ENCODE data around the gene GSK3A. TPM values are rescaled to one million over a fixed set of nuclear protein-coding genes. Genes with fewer than 3 reads are reported as not detected.

Gene GSK3A
- total RNA-seq, 6 experiments from 2014 or later = 12.3 to 14.8 (median 13.5) TPM

GRCh38 chr19:42245231-42245630, 2.8 kb upstream of the GSK3A start:
- H3K27ac ChIP-seq = peak overlapping the region; percentile 75 to 91 (median 83)
- H3K9me3 ChIP-seq = no peaks in the 10 kb centered on the region
- intact Hi-C loops (cut with DNase I) = loop anchor here in 1 of 2 donors (10.0 kb wide), 1 partner anchor 50 kb away; no protein-coding TSS in a partner anchor
- ATAC-seq (no peak), DNase-seq (no peak)
- no peak overlapping the region for H3K4me3 ChIP-seq
- peaks cover 0 to 16% (median 5%) of the 10 kb centered on the region in 4 donors for H3K36me3 ChIP-seq
- peaks cover 0 to 27% (median 12%) of the 10 kb centered on the region in 4 donors for H3K4me1 ChIP-seq
- TF ChIP-seq POLR2A (IDR thresholded peaks at IDR 0.05) = no peak
- TF ChIP-seq CTCF (IDR thresholded peaks at IDR 0.05) = no peak
- no peaks in the 10 kb centered on the region for H3K27me3 ChIP-seq
- 46% methylated on average over 8 of the region's 10 CpGs for WGBS (ENCODE audit: insufficient coverage, low coverage, low lambda C conversion rate, missing lambda C conversion rate)

- intact Hi-C loops (cut with DNase I) = loop anchor here in 1 of 2 donors (10.0 kb wide), 1 partner anchor 50 kb away; no protein-coding TSS in a partner anchor
- Histone ChIP-seq H3K27ac (peak overlapping the region; percentile 75 to 91 (median 83)), H3K4me1 (peaks cover 0 to 29% (median 13%) of the 10 kb centered on the region in 4 donors), H3K27me3 (no peaks in the 10 kb centered on the region), H3K36me3 (peaks cover 0 to 13% (median 5%) of the 10 kb centered on the region in 4 donors), H3K4me3 (peak overlapping the region; percentile 53 to 88 (median 80)), H3K9me3 (no peaks in the 10 kb centered on the region)
- DNase-seq (peak; percentile 94 to 95 (median 95)), ATAC-seq (peak; percentile 54 to 60 (median 56))
- TF ChIP-seq CTCF (IDR thresholded peaks at IDR 0.05) = peak; percentile 50 to 74 (median 66)
- peak; percentile 71 for TF ChIP-seq POLR2A (IDR thresholded peaks at IDR 0.05)
- WGBS (ENCODE audit: insufficient coverage, low coverage, low lambda C conversion rate, missing lambda C conversion rate) = under 1% methylated on average over 32 of the region's 45 CpGs
These were observed 2.2 kb upstream of the GSK3A start for GRCh38 chr19:42244347-42245220.

GRCh38 chr19:42242069-42242511, 312 bp downstream of the GSK3A start:
- DNase-seq (no peak), ATAC-seq (no peak)
- TF ChIP-seq CTCF (IDR thresholded peaks at IDR 0.05) (no peak), POLR2A (IDR thresholded peaks at IDR 0.05) (no peak)
- WGBS (ENCODE audit: insufficient coverage, low coverage, low lambda C conversion rate, missing lambda C conversion rate) = no CpG with 5 or more reads among the region's 49 CpGs
- Histone ChIP-seq H3K4me1 (peaks cover 0 to 29% (median 13%) of the 10 kb centered on the region in 4 donors), H3K27me3 (no peaks in the 10 kb centered on the region), H3K4me3 (peak overlapping the region; percentile 51 to 88 (median 80)), H3K36me3 (peaks cover 0 to 7% (median 0%) of the 10 kb centered on the region in 4 donors), H3K9me3 (no peaks in the 10 kb centered on the region), H3K27ac (peak overlapping the region; percentile 55 to 75 (median 61))
- intact Hi-C loops (cut with DNase I) = loop anchor here in 1 of 2 donors (10.0 kb wide), 1 partner anchor 53 kb away; no protein-coding TSS in a partner anchor

- TF ChIP-seq CTCF (IDR thresholded peaks at IDR 0.05) = no peak
- no peak for TF ChIP-seq POLR2A (IDR thresholded peaks at IDR 0.05)
- Histone ChIP-seq H3K36me3 (peaks cover 0 to 16% (median 1%) of the 10 kb centered on the region in 4 donors), H3K4me3 (peak overlapping the region; percentile 51 to 88 (median 80)), H3K9me3 (no peaks in the 10 kb centered on the region), H3K27me3 (no peaks in the 10 kb centered on the region), H3K4me1 (peaks cover 0 to 26% (median 12%) of the 10 kb centered on the region in 4 donors), H3K27ac (no peak overlapping the region)
- ATAC-seq = no peak
- intact Hi-C loops (cut with DNase I) = loop anchor here in 1 of 2 donors (10.0 kb wide), 1 partner anchor 54 kb away; no protein-coding TSS in a partner anchor
- no peak for DNase-seq
- 100% methylated on average over 3 of the region's 3 CpGs for WGBS (ENCODE audit: insufficient coverage, low coverage, low lambda C conversion rate, missing lambda C conversion rate)
These were observed 1.1 kb downstream of the GSK3A start for GRCh38 chr19:42241279-42241678.
